H1 (cell line): ENCODE measurements around the gene TCIRG1. TPM values are rescaled to one million over a fixed set of nuclear protein-coding genes. Genes with fewer than 3 reads are reported as not detected.
A peak's percentile ranks its signal among the peaks of the same experiment; 100 is the strongest.

Experiments used
- ATF2 ChIP-seq: IDR thresholded peaks from 2 replicates; pipeline ENCODE4 v1.6.1; 2012; ENCODE audit warnings: low read length, inconsistent platforms
- BACH1 ChIP-seq: IDR thresholded peaks from 2 replicates; pipeline ENCODE4 v1.6.1; 2012; ENCODE audit warnings: low read length, improper control_type of control experiment
- CHD1 ChIP-seq: IDR thresholded peaks from 2 replicates; pipeline ENCODE4 v1.6.1; 2012; ENCODE audit warnings: low read depth, low read length, improper control_type of control experiment
- CHD2 ChIP-seq: IDR thresholded peaks from 2 replicates; pipeline ENCODE4 v1.6.1; 2012; ENCODE audit warnings: low read length, improper control_type of control experiment
- EZH2 ChIP-seq: fragments of 200-600 bp; sonication (generic); IDR thresholded peaks from 2 replicates; pipeline ENCODE4 v1.7.1; 2012; ENCODE audit warnings: low read depth, mild to moderate bottlenecking, moderate library complexity, low read length, inconsistent platforms; ENCODE audit not compliant: severe bottlenecking
- HDAC6 ChIP-seq: IDR thresholded peaks from one replicate; pipeline ENCODE4 v1.7.1; 2012; ENCODE audit warnings: low read depth, mild to moderate bottlenecking, inconsistent platforms, low read length, moderate library complexity
- KDM1A ChIP-seq: fragments of 200-600, 300-600 bp; sonication (generic); IDR thresholded peaks from 2 replicates; pipeline ENCODE4 v1.7.1; 2016; ENCODE audit warnings: mild to moderate bottlenecking, low read length, borderline replicate concordance
- POLR2A ChIP-seq, 2 experiments: IDR thresholded peaks; 1 replicate in 1 of 2; 2 replicates in 1 of 2; pipeline ENCODE4 v1.6.1; 2011; ENCODE audit warnings: low read depth in 2 of 2, low read length in 2 of 2, mild to moderate bottlenecking in 2 of 2; ENCODE audit errors: control extremely low read depth in 1 of 2
- RBBP5 ChIP-seq: IDR thresholded peaks from 2 replicates; pipeline ENCODE4 v1.7.1; 2012; ENCODE audit warnings: low read depth, mild to moderate bottlenecking, inconsistent platforms, low read length, moderate library complexity, borderline replicate concordance
- RNF2 ChIP-seq: fragments of 200-900, 300-1000 bp; sonication (generic); IDR thresholded peaks from 2 replicates; pipeline ENCODE4 v1.7.1; 2016; ENCODE audit warnings: borderline replicate concordance, low read depth, mild to moderate bottlenecking, antibody characterized with exemption, low read length; ENCODE audit not compliant: poor library complexity, severe bottlenecking; ENCODE audit errors: missing control alignments
- RXRA ChIP-seq: IDR thresholded peaks from 2 replicates; pipeline ENCODE4 v1.6.1; 2011; ENCODE audit warnings: low read depth, mild to moderate bottlenecking, low read length, moderate library complexity; ENCODE audit not compliant: insufficient read depth
- SAP30 ChIP-seq: fragments of 300-600 bp; sonication (generic); IDR thresholded peaks from 2 replicates; pipeline ENCODE4 v1.7.1; 2012; ENCODE audit warnings: low read length, moderate library complexity, mild to moderate bottlenecking, inconsistent platforms; ENCODE audit not compliant: insufficient read depth, insufficient replicate concordance
- SP1 ChIP-seq: IDR thresholded peaks from 2 replicates; pipeline ENCODE4 v1.6.1; 2011; ENCODE audit warnings: low read depth, low read length
- SUZ12 ChIP-seq: fragments of 200-600 bp; sonication (generic); IDR thresholded peaks from 2 replicates; pipeline ENCODE4 v1.6.1; 2012; ENCODE audit warnings: mild to moderate bottlenecking, inconsistent platforms, low read length, moderate library complexity, mixed read lengths
- TAF1 ChIP-seq: IDR thresholded peaks from 2 replicates; pipeline ENCODE4 v1.6.1; 2011; ENCODE audit warnings: mild to moderate bottlenecking, low read depth, low read length
- YY1 ChIP-seq: IDR thresholded peaks from 2 replicates; pipeline ENCODE4 v1.6.1; 2011; ENCODE audit warnings: low read depth, mild to moderate bottlenecking, low read length
- polyA plus RNA-seq, 7 experiments: library from polyadenylated mRNA; depleted of rRNA in 3 of 7; stranded (reverse) in 5 of 7; unstranded in 2 of 7; fragments of >200 nt in 5 of 7; fragments of 200-250 nt in 2 of 7; gene quantifications; 1 replicate in 5 of 7; 2 replicates in 1 of 7; 4 replicates in 1 of 7; pipeline versions ENCODE4 v1.2.1 to v1.2.3, GENCODE V29; 2011 to 2013; ENCODE audit warnings: missing spikeins in 2 of 7, mixed read lengths in 2 of 7
- total RNA-seq: library from RNA; stranded (reverse); fragmentation: NEBNext Ultra II Directional; extraction: Animal tissue kit (Norgen Biotek cat#: 25700); gene quantifications from 2 replicates; pipeline ENCODE4 v1.2.1, GENCODE V29; 2021
- TF ChIP-seq, protein P1 (sequence below): IDR thresholded peaks from 2 replicates; pipeline ENCODE4 v1.6.1; 2011; ENCODE audit warnings: low read length, improper control_type of control experiment
- TF ChIP-seq, protein P2 (sequence below): IDR thresholded peaks from 2 replicates; pipeline ENCODE4 v1.6.1; 2012; ENCODE audit warnings: inconsistent platforms

Gene TCIRG1
- total and polyA plus RNA-seq, 2 of the 8 experiments (the other 6 are each of a cell fraction or from before 2014, with no cell fraction given) = 25.3 to 39.6 TPM

DNA sequence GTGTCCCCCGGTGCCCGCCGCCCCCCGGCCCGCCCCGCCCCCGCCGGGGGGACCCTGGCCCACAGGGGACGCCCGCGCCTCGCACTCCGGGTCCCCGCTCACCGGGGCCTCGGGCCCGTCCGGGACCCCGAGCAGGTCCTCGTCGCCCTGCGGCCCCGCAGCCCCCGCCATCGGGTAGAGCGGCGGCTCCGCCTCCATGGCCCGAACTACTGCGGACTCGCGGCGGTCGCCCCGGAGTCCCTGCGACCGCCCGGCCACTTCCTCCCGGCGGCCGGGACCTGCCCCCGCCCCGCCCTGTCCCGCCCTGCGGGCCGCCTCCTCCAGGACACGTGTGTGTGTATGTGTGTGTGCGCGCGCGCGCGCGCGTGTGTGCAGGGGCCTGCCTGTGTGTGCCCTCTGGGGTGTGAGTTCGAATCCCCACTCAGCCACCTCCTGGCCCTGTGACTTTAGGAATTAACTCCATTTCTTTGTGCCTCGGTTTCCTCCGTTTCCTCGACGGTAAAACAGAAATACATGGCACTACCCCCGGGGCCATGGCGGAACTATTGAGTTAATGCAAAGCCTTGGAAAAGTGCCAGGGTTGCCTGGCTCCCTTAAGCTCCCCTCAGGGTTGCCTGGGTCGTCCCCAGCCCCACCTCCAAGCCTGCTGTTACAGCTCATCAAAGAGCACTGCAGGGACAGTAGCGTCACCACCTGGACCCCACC, 34.8 kb upstream of the TCIRG1 start, which contains the start of gene UNC93B1 (continued):
- TF ChIP-seq RBBP5 = no peak
- TF ChIP-seq HDAC6 = no peak
- TF ChIP-seq ATF2 = no peak
- TF ChIP-seq YY1 = no peak
- no peak for TF ChIP-seq CHD2
- 0 out of 2 replicates have a peak, but pooled peaks have one; percentile 33 for TF ChIP-seq TAF1
- no peak for TF ChIP-seq SUZ12
- TF ChIP-seq RNF2 = no peak
- TF ChIP-seq POLR2A (IDR thresholded peaks at IDR 0.05; ENCODE audit: control extremely low read depth in 1 of 2, low read depth in 2 of 2, low read length in 2 of 2) = no peak
- TF ChIP-seq RXRA = no peak
- TF ChIP-seq, protein P1, sequence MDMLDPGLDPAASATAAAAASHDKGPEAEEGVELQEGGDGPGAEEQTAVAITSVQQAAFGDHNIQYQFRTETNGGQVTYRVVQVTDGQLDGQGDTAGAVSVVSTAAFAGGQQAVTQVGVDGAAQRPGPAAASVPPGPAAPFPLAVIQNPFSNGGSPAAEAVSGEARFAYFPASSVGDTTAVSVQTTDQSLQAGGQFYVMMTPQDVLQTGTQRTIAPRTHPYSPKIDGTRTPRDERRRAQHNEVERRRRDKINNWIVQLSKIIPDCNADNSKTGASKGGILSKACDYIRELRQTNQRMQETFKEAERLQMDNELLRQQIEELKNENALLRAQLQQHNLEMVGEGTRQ = no peak; the same call in 1 of the 2 replicates
- peak; percentile 32 for TF ChIP-seq EZH2
- TF ChIP-seq BACH1 = peak; percentile 51
- no peak for TF ChIP-seq CHD1
- no peak for TF ChIP-seq SP1
- TF ChIP-seq KDM1A = peak; percentile 89; the same call in 1 of the 2 replicates
- no peak for TF ChIP-seq SAP30
- TF ChIP-seq, protein P2, sequence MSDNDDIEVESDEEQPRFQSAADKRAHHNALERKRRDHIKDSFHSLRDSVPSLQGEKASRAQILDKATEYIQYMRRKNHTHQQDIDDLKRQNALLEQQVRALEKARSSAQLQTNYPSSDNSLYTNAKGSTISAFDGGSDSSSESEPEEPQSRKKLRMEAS = peak; percentile 70
